AG04450 (cell line): ENCODE data around the gene ATP11A. TPM values are rescaled to one million over a fixed set of nuclear protein-coding genes. Genes with fewer than 3 reads are reported as not detected.
A peak's percentile ranks its signal among the peaks of the same experiment; 100 is the strongest.
"Not testable (repeated sequence)": the region's sequence is repeated elsewhere in the genome, so short reads cannot be mapped to it uniquely, and the experiment has no call there.

ENCODE experiments used
- CTCF ChIA-PET: fragments of 300-600, 350-600 bp; formaldehyde crosslinking; extraction: SDS; loops from one replicate; lab custom pipeline; 2022; ENCODE audit warnings: antibody characterized with exemption, inconsistent platforms; lab: Charles Lee
- POLR2A ChIA-PET: fragments of 350-600 bp; formaldehyde crosslinking; extraction: SDS; loops from one replicate; lab custom pipeline; 2021; ENCODE audit warnings: antibody characterized with exemption, inconsistent platforms; lab: Yijun Ruan, JAX
- DNase-seq: peaks from one replicate; pipeline ENCODE4 v3.0.0-alpha.2; 2011; ENCODE audit warnings: low read depth, low spot score
- H3K27ac ChIP-seq: one replicate; pipeline ENCODE4 v1.5.1; 2012; ENCODE audit warnings: low read depth, low read length, control low read depth
- H3K27me3 ChIP-seq: one replicate; pipeline ENCODE4 v1.6.0; 2012; ENCODE audit warnings: low read length; ENCODE audit not compliant: control insufficient read depth, insufficient read depth
- H3K4me3 ChIP-seq: 2 replicates; pipeline ENCODE4 v1.5.1; 2011; ENCODE audit warnings: mild to moderate bottlenecking, low read depth, low read length, control low read depth
- H3K9me3 ChIP-seq: 2 replicates; pipeline ENCODE4 v1.5.1; 2012; ENCODE audit warnings: low read length; ENCODE audit not compliant: control insufficient read depth, insufficient read depth
- CTCF ChIP-seq: IDR thresholded peaks from 2 replicates; pipeline ENCODE4 v1.5.1; 2011; ENCODE audit warnings: low read depth, low read length, control low read depth, inconsistent platforms
- polyA plus RNA-seq: library from polyadenylated mRNA; depleted of rRNA; stranded (reverse); fragments of >200 nt; gene quantifications from 2 replicates; pipeline ENCODE4 v1.2.3, GENCODE V29; 2011

ATP11A gene
- polyA plus RNA-seq, 1 experiment, result 5.8 TPM

- Histone ChIP-seq H3K27ac (no peak overlapping the region), H3K27me3 (no peaks in the 10 kb centered on the region), H3K4me3 (no peak overlapping the region), H3K9me3 (no peaks in the 10 kb centered on the region; the same call in 1 of the 2 replicates)
- TF ChIP-seq CTCF, result no peak
- peak; percentile 46 for DNase-seq
- ChIA-PET POLR2A (no interaction called here), CTCF (interaction anchor here (1.1 to 1.2 kb wide), 2 partner anchors 15 to 219 kb away, joined by 4 read pairs; no protein-coding TSS in a partner anchor)
These were observed 170.0 kb downstream of the ATP11A start for GRCh38 chr13:112859817-112860190.

GRCh38 chr13:112861876-112862615, 172.2 kb downstream of the ATP11A start:
- Histone ChIP-seq H3K9me3 (no peaks in the 10 kb centered on the region), H3K4me3 (no peak overlapping the region), H3K27ac (no peak overlapping the region), H3K27me3 (no peaks in the 10 kb centered on the region)
- TF ChIP-seq CTCF, result no peak
- DNase-seq, result no peak
- CTCF ChIA-PET, result no interaction called here
- POLR2A ChIA-PET, result no interaction called here

DNA sequence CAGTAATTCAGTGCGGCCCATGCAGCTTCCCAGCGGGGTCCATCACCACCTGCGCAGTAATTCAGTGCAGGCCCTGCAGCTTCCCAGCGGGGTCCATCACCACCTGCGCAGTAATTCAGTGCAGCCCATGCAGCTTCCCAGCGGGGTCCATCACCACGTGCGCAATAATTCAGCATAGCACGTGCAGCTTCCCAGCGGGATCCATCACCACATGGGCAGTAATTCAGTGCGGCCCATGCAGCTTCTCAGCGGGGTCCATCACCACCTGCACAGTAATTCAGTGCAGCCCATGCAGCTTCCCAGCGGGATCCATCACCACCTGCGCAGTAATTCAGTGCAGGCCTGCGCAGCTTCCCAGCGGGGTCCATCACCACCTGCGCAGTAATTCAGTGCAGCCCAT, 173.5 kb downstream of the ATP11A start:
- H3K27ac ChIP-seq, DNase-seq, H3K9me3 ChIP-seq, CTCF ChIA-PET, H3K4me3 ChIP-seq, H3K27me3 ChIP-seq, POLR2A ChIA-PET: not testable (repeated sequence)

- POLR2A ChIA-PET, H3K4me3 ChIP-seq, CTCF ChIA-PET, DNase-seq, H3K9me3 ChIP-seq, H3K27me3 ChIP-seq, H3K27ac ChIP-seq: not testable (repeated sequence)
These were observed 175.6 kb downstream of the ATP11A start for GRCh38 chr13:112865478-112865877.

DNA sequence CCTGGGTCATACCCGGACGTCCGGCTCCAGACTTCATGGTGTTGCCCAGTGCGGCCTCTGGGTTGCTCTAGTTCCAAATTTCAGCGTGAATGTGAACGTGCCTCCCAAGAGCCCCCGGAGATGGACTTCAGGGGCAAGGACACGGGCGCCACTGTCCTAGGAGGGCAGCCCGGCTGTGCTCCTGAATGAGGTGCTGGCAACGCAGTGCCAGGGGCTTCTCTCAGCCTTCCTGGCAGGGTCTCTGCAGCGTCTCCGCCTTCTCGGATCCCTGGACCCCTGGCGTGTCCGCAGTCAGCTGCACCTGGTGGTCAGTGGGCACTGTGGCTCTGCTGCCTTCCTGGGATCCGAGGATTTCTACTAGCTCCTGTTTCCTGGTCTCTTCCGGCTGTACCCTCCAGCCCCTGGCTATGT, 177.5 kb downstream of the ATP11A start:
- H3K27ac ChIP-seq, result no peak overlapping the region
- ChIA-PET POLR2A (no interaction called here), CTCF (interaction anchor here (1.5 kb wide), 1 partner anchor 261 kb away, joined by 3 read pairs; no protein-coding TSS in a partner anchor)
- TF ChIP-seq CTCF, result no peak
- no peak overlapping the region for H3K4me3 ChIP-seq
- no peaks in the 10 kb centered on the region for H3K9me3 ChIP-seq
- no peaks in the 10 kb centered on the region for H3K27me3 ChIP-seq
- no peak for DNase-seq

GRCh38 chr13:112868308-112868707, 178.5 kb downstream of the ATP11A start:
- no peak for TF ChIP-seq CTCF
- no peaks in the 10 kb centered on the region for H3K27me3 ChIP-seq
- ChIA-PET POLR2A (no interaction called here), CTCF (interaction anchor here (1.5 kb wide), 1 partner anchor 252 kb away, joined by 4 read pairs; no protein-coding TSS in a partner anchor)
- no peak for DNase-seq
- H3K4me3 ChIP-seq, result no peak overlapping the region
- no peak overlapping the region for H3K27ac ChIP-seq
- no peaks in the 10 kb centered on the region for H3K9me3 ChIP-seq
